ENCODE results near the gene CPT1B.

Gene CPT1B

GRCh38 chr22:50568626-50569025 lies 9.6 kb downstream of the CPT1B start:
- no peak for DNase-seq

GRCh38 chr22:50567721-50568252 lies 10.4 kb downstream of the CPT1B start:
- DNase-seq = no peak

- no peak for DNase-seq
Measured at GRCh38 chr22:50564289-50564688, 13.9 kb downstream of the CPT1B start.

DNA sequence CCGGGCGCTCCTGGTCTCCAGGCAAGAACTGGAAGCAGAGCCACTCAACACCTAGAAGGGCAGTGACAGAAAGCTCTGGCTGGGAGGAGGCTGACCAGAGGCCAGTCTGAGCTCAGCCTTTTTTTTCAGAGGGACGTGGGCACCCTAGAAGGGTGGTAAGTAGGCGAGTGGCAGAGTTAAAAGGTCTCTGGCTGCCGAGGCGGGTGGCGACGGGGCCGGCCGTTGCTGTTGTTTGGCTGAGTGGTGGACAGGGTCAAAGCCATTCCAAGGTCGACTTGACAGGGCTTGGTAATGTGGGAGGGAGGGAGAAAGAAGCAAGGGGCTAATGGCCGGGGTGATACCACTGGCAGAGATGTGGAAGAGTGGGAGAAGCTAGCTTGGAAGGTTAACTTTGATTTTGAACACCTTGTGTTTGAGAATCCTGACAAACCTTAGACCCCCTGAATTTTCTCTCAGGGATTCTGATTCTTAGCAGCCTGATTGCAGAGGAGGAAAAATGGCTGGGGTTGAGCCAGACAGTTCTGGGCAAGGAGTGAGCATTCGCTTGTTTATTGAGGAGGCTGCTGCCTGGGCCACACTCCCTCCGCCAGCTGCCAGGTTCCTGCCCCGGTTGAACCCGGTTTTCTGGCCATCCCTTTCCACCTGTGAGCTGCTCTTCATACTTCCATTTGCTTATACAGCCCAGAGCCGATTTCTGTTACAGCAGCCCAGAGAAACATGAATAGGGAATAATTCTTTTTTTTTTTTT lies 14.6 kb downstream of the CPT1B start:
- no peak for DNase-seq

GRCh38 chr22:50562523-50563412 lies 15.5 kb downstream of the CPT1B start, which contains the start of gene SYCE3:
TSS of gene SYCE3 (minus strand) at chr22:50562919. CDS start at chr22:50556405, 6,514 bp downstream.
- peak; percentile 96 for DNase-seq

DNA sequence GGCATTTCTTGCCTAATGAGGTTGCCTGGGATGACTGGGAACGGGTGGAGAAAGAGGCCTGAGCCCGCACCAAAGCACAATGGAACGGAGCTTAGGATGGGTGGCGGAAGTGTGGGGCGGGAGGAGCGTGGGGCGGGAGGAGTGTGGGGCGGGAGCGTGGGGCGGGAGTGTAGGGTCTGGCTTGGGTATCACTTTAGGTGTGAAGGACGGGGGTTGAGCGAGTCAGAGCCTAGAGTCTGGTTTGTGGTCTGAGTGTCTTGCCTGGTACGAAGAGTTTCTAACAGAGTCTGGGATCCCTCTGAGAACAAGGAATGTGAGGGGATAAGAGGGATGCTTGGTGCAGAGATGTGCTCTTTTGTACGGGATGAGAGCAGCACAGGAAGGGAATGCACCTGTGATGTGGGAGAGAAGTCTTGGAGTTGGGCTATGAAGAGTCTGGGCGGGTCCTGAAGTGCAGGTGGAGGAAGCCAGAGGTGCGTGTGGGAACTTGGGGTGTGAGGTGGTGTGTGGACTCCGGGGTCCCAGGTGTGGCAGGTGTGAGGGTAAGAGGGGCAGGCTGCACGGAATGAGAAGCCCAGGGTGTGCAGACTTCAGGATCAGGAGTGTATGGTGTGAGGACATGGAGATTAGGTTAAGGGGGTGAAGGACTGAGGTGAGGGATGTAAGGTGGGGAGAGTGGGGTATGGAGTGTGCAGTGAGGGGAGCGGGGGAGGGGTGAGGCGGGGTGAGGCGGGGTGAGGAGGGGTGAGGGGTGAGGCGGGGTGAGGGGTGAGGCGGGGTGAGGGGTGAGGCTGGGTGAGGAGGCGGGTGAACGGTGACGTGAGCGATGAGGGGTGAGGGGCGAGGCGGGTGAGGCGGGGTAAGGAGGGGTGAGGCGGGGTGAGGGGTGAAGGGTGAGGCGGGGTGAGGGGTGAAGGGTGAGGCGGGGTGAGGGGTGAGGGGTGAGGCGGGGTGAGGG lies 16.5 kb downstream of the CPT1B start:
- no peak for DNase-seq

- no peak for DNase-seq
Measured at GRCh38 chr22:50560034-50560433, 18.2 kb downstream of the CPT1B start.

DNA sequence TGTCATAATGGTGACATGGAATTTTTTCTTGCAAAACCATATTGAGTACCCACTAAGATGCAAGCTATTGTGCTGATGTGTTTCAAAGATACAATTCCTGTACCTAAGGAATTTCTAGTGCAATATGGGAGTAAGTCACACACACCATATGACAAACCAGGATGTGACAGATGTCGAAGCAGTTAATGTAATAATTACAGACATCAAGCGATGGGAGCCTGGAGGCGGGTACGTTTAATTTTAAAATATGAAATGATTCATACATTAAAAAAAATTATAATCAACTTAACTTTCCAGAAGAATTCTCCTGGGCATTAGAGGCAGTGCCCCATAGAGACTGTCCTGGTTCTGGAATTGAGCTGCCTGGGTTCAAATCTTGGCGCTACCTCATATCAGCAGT lies 21.5 kb downstream of the CPT1B start:
- DNase-seq = no peak

GRCh38 chr22:50553310-50553709 lies 24.9 kb downstream of the CPT1B start:
- no peak for DNase-seq

DNA sequence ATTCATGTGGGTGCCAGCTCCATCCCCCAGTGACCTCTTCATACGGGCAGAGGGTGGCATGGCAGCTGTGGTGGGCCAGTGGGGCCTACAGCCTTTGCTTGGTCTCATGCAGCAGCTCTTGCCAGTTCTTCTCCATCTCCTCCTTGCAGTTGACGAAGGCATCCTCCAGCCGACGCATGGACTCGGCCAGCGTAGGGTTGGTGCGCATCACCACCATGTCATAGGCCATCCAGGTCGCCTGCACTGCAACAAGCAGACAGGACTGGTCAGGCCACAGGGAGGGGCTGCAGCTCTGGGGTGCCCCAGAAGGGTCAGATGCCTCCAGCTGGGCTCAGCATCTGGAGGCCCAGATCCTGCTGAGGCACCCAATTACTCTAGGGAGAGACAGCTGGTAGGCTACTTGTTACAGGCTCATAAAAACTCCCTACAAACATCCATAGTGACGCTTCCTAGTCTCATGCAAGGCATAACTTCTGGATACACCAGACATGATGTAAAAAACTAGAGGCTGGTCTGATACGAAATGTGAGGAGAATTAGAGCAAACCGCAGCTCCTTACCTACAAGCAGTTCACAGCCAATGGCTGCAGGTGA lies 27.0 kb downstream of the CPT1B start:
- DNase-seq = no peak

DNA sequence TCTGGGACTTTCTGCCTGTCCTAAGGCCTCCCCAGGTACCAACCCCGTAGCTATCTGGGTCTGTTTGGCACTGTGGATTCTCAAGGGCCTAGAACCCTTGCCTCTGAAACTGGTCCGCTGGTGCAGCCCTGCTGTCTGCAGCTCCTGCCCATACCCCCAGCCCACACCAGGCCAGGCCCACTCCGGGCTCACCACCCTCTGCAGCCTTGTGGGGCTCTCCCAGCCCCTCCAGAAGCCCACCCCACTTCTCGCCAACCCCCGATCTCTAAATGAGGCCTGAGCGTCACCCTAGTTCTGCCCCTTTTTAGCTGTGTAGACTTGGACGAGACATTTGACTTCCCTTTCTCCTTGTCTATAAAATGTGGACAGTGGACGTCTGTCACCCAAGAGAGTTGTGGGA lies 27.8 kb downstream of the CPT1B start:
- DNase-seq = no peak

DNA sequence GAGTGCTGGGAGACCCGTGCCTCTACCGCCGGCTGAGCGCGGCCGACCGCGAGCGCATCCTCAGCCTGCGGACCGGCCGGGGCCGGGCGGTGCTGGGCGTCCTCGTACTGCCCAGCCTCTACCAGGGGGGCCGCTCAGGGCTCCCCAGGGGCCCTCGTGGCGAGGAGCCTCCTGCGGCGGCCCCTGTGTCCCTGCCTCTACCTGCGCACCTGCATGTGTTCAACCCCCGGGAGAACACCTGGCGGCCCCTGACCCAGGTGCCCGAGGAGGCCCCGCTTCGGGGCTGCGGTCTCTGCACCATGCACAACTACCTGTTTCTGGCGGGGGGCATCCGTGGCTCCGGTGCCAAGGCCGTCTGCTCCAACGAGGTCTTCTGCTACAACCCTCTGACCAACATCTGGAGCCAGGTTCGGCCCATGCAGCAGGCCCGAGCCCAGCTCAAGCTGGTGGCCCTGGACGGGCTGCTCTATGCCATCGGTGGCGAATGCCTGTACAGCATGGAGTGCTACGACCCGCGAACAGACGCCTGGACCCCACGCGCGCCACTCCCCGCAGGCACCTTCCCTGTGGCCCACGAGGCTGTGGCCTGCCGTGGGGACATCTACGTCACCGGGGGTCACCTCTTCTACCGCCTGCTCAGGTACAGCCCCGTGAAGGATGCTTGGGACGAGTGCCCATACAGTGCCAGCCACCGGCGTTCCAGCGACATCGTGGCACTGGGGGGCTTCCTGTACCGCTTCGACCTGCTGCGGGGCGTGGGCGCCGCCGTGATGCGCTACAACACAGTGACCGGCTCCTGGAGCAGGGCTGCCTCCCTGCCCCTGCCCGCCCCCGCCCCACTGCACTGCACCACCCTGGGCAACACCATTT lies 29.1 kb downstream of the CPT1B start:
- DNase-seq = no peak

GRCh38 chr22:50548040-50548920 lies 29.9 kb downstream of the CPT1B start:
- peak; percentile 46 for DNase-seq

GRCh38 chr22:50547263-50547985 lies 30.8 kb downstream of the CPT1B start:
- DNase-seq = no peak

GRCh38 chr22:50546326-50547262 lies 31.6 kb downstream of the CPT1B start:
- DNase-seq = no peak

- DNase-seq = no peak
Measured at GRCh38 chr22:50545522-50546325, 32.5 kb downstream of the CPT1B start, which contains the start of gene KLHDC7B. TSS of gene KLHDC7B (plus strand) at chr22:50545899. CDS start at chr22:50546244, 345 bp downstream.

DNA sequence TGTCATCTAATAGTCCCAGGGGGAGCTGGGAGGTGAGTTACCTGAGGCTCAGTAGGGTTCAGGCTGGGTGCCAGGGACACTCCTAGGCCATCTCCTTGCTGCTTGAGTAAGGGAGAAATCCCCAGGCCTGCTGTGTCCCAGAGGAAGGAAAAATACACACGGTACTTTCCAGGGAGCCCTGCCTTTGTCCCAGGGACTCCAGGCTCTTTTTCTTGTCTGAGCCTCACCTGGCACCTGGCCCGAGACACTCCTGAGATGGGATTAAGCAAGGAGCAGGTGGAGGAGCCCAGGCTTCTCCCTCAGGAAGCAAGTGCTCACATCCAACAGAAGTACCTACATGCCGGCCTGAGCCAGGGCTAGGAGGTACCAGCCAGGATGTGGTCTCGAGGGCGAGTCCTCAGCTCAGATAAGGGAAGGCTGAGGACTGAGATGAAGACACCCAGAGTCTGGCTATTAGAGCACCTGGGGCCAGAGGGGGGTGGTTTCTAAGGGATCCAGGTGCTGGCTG lies 33.4 kb downstream of the CPT1B start:
- DNase-seq = no peak

Measured in activated CD4-positive, alpha-beta T cell treated with anti-CD3 and anti-CD28 coated beads for 1 hour (primary cell).